Activated naive CD8-positive, alpha-beta T cell treated with anti-CD3 and anti-CD28 coated beads, Interleukin-2, amount 50 U/mL, for 16 hours (primary cell): ENCODE results near the gene PCED1B.

Experiments used
- DNase-seq: peaks from one replicate; pipeline ENCODE4 v3.0.0-alpha.2; 2020; ENCODE audit warnings: low read depth, low spot score

The PCED1B gene

GRCh38 chr12:47067771-47068431, 11.5 kb upstream of the PCED1B start:
- no peak for DNase-seq

- no peak for DNase-seq
These were observed 10.9 kb upstream of the PCED1B start for GRCh38 chr12:47068539-47068938.

GRCh38 chr12:47070310-47070709, 9.1 kb upstream of the PCED1B start:
- DNase-seq, result no peak

GRCh38 chr12:47071241-47071852, 8.1 kb upstream of the PCED1B start:
- DNase-seq, result no peak

- no peak for DNase-seq
These were observed 5.5 kb upstream of the PCED1B start for GRCh38 chr12:47073951-47074350.

DNA sequence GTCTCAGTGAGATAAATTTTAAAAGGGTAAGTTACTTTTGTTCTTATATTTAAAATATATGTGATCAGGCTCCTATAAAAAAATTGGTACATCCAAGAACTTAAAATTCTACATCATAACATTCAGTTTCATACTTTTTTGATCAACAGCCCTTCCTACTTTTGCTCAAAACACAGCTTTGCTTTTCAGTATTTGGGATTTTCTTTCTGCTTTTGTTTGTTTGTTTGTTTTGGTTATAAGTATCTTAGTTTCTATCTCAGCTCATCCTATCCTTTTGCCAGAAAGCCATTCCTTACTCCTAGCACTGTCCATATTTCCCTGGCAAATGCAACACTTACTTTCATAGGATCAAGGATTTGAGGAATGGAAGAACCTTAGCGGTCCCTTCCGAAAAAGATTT, 4.7 kb upstream of the PCED1B start:
- no peak for DNase-seq

- DNase-seq, result no peak
These were observed 4.0 kb upstream of the PCED1B start for GRCh38 chr12:47075192-47076084.

GRCh38 chr12:47077206-47078085, 2.0 kb upstream of the PCED1B start:
- DNase-seq, result no peak

DNA sequence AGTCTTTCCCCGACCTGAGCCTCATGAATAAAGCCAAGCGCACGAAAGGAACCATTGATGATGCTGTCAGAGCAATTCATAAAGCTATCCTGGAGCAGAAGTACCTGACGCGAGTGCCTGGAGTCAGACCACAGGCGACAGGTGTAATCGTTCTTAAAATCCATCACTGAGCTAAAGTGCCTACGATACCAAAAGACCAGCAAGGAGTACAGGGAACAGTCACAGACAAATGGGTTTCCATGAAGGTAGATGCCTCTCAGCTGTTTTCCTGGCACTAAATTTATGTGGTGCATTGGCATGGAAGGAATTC, 1.4 kb upstream of the PCED1B start:
- DNase-seq, result no peak

DNA sequence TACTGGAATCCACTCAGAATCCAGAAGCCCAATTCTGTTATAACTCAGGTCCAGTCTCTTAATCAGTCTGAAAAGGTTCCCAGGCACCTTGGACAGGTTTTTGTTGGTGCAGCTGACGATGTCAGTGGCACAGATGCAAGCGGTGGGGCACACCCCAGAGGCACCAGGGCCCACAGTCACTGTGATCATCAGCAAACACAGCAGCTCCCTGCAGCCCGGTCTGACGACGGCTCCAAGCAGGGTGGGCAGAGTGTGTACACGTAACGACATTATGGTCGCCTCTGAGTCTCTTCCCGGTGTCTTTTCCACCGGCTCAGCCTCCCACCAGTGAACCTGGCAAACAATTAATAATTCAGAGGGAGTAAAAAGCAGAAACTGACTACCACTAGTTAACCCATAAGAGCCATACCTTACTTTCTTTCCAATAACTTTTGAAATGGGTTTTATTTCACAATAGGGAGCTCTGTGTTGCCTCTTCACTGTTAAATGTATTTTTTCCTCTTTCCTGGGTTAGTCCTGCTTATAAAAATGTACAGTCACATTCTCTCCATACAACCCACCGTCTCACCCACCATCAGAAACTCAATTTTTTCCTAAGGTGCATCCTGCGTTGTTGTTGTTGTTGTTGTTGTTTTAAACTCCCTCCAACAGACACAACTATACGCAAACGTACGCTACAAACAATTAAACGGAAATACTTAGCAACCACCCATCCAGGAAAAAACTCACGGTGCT, 521 bp upstream of the PCED1B start:
- no peak for DNase-seq

- DNase-seq, result no peak
These were observed 732 bp downstream of the PCED1B start for GRCh38 chr12:47079981-47080724.

DNA sequence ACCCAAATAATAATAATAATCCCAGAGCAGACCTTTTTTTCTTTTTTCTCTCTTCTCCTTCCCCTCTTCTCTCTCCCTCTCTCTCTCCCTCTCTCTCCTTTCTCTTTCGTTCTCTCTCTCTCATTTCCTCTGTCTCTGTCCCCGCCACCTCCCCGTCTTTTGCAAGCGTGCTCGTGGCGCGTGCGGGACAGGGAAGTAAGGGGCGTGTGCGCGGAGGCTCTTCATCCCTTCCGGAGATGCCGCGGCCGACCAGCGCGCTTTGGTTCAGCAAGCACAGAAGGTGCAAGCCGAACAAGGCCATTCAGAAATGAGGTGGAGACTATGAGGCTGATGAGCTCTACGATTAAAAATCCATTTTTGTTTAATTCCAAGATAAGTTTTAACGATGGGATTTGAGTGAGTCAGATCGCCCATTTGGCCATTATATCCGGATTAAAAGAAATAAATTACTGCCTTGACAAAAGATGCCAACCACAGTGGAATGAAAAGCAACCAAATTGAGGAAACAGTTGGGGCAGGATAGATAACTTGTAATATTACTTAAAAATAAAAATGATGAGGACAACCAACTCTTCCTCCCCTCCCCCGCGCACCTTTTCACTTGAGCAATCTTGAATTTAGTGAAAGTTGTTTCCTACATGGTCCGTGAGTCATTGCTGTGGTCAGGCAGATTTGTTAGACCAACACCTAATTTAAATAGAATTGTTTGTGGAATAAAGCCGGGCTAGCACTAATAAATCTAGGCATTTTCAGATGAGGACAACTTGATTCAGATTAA, 1.5 kb downstream of the PCED1B start:
- peak; percentile 25 for DNase-seq

DNA sequence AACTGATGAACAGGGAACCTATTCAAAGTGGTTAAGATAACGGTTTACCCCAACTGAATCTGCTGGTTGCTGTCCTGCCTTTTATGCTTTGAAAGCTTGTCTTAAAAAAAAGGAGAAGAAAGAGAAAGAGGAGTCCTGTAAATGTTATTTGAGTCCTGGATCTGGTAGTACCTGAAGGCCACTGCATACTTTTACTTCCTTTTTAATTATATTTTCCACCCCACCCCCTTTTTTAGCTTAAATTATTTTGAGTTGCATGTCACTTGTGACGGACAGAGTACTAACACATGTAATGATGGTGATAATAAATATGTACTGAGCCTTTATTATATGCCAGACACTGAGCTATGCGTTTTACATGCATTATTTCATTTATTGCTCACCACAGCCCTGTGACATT, 2.9 kb downstream of the PCED1B start:
- DNase-seq, result no peak

DNA sequence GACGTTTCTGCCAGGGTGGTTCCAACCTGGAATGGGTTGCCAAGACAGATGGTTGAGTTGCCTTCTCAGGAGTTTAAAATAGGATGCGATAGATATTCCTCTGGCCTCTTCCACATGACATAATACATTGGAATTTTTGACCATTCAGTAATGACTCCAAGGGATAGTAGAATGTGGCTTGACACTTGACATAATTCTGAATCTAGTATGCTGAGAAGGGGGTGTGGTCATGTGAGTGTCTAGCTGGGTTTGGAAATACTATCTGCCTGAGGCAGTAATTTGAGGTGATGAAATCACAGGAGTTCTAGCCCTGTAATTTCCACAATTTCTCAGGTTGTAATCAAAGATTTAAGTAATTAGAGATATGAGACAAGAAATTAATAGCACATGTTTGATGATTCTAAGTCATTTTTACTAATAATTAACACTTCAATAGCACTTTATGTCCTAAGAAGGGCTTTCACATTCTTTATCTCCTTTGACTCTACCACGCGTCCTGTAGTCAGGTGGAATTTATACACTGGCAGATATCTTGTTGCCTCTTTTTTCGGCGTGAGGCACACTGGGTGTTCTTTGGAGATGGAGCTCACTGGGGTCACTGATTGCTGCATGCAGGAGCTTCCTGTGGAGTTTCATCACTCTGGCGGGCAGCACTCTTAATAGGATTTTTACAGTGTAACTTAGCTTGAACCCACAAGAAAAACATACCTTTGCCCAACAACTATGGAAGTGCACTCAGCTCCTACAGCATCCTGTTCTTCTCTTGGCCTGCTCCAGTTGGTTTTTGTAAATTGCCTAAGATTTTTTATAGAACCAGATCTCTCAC, 3.6 kb downstream of the PCED1B start:
- no peak for DNase-seq

DNA sequence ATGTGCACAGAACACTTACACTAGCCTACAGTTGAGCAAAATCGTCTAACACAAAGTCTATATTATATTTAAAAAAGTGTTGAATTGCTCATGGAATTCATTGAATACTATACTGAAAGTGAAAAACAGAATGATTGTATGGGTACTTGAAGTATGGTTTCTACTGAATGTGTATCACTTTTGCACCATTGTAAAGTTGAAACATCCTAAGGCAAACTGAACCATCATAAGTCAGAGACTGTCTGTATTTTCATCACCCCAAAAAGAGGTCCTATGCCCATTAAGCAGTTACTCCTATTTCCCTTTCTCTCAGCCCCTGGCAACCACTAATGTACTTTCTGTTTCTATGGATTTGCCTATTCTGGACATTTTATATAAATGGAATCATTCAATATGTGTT, 4.8 kb downstream of the PCED1B start:
- no peak for DNase-seq

- no peak for DNase-seq
These were observed 6.4 kb downstream of the PCED1B start for GRCh38 chr12:47085815-47086252.

DNA sequence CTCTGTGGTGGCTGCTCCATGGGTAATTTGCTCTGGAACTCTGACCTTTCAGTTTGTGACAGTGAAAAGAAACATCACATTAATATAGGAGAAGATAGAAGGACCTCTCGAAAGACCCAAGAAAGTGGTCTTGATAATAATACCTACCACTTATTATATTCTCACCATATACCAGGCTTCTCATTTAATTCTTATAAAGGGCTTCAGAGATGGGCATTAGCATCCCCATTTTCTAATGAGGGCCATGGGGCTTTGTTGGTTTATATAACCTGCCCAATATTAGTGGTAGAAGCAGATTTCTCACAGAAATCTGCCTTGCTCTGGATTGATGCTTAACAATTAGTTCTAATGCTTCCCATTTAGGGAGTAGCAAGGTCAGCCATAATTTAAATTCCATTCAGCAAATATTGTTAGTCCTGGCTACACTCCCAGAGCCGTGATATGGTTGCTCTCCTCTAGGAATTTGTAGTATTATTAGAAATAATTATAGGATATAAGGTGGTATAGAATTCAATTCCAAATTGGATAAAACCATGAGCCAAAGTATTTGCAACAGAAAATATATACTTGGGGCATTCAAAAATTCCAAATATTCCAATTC, 7.8 kb downstream of the PCED1B start:
- DNase-seq, result no peak
